Transverse colon (tissue), 4 donors: ENCODE measurements around the gene TTLL6. TPM values are rescaled to one million over a fixed set of nuclear protein-coding genes. Genes with fewer than 3 reads are reported as not detected.

Source experiments
- DNase-seq: peaks from one replicate; pipeline ENCODE4 v3.0.0-alpha.2; 2019
- H3K27ac ChIP-seq, 4 donors: fragments of 200-600 bp; sonication (generic); 2 replicates each; pipeline ENCODE4 v1.5.1; 2016 to 2018; ENCODE audit warnings: inconsistent platforms in 4 of 4
- H3K27me3 ChIP-seq: fragments of 200-600 bp; sonication (generic); 2 replicates; pipeline ENCODE4 v1.5.1; 2017; ENCODE audit warnings: inconsistent platforms
- H3K36me3 ChIP-seq, 4 donors: fragments of 200-600 bp; sonication (generic); 2 replicates each; pipeline ENCODE4 v1.5.1; 2017 to 2019; ENCODE audit warnings: inconsistent platforms in 4 of 4
- H3K4me1 ChIP-seq, 4 donors: fragments of 200-600 bp; sonication (generic); 2 replicates each; pipeline ENCODE4 v1.5.1; 2017 to 2020; ENCODE audit warnings: inconsistent platforms in 4 of 4
- H3K4me3 ChIP-seq, 4 donors: fragments of 200-600 bp; sonication (generic); 1 replicate in 1 of 4; 2 replicates in 3 of 4; pipeline versions ENCODE4 v1.5.1 to v1.6.1; 2017 to 2019; ENCODE audit warnings: inconsistent platforms in 4 of 4
- H3K9me3 ChIP-seq, 2 donors: fragments of 200-600 bp; sonication (generic); 2 replicates each; pipeline ENCODE4 v1.5.1; 2017 to 2019; ENCODE audit warnings: inconsistent platforms in 2 of 2
- EP300 ChIP-seq: sonication (generic); formaldehyde crosslinking; IDR thresholded peaks from one replicate; pipeline ENCODE4 v1.6.1; 2017; ENCODE audit warnings: antibody characterized with exemption, low read depth
- POLR2A ChIP-seq: fragments of 450-650 bp; IDR thresholded peaks from one replicate; pipeline ENCODE4 v1.6.1; 2016; ENCODE audit warnings: antibody characterized with exemption, mild to moderate bottlenecking, moderate library complexity
- POLR2AphosphoS5 ChIP-seq, 3 donors: sonication (generic); formaldehyde crosslinking; IDR thresholded peaks; one replicate each; pipeline ENCODE4 v1.6.1; 2016; ENCODE audit warnings: antibody characterized with exemption in 3 of 3
- WGBS, 2 donors: methylation state at CpG; one replicate each; pipeline ENCODE4 v1.1.5; 2018; ENCODE audit warnings: low coverage in 1 of 2; 5-methylcytosine and 5-hydroxymethylcytosine counted together
- in situ Hi-C, 4 donors: fragments of 200-750 bp; cut with MboI; loops; one replicate each; pipeline versions ENCODE4 v1.15.0 to v1.15.1; 2017; ENCODE audit warnings: low sequenced_read_pairs in 3 of 4, low pct_ligation_motif_present in 1 of 4, low pct_unique_long_range_greater_than_20kb in 1 of 4
- intact Hi-C: fragments of 100-400 bp; cut with DNase I; formaldehyde crosslinking; loops from one replicate; pipeline ENCODE4 v1.15.1; 2023; ENCODE audit warnings: low total_unique reads
- total RNA-seq, 4 donors: library from RNA; depleted of rRNA; stranded (reverse); fragments of >200 nt; gene quantifications; one replicate each; pipeline ENCODE4 v1.1.0, GENCODE V29; 2016
- TF ChIP-seq, protein P1 (sequence below), 5 experiments: fragments of 200-600 bp in 3 of 5; fragments of 450-650 bp in 2 of 5; sonication (generic) in 3 of 5; IDR thresholded peaks; 1 replicate in 2 of 5; 2 replicates in 3 of 5; pipeline ENCODE4 v1.5.1; 2016 to 2017; ENCODE audit warnings: antibody characterized with exemption in 5 of 5, inconsistent platforms in 3 of 5, mild to moderate bottlenecking in 2 of 5, moderate library complexity in 1 of 5

Gene TTLL6
- total RNA-seq, 4 donors from 2014 or later = 4.9 to 24.9 (median 7.3) TPM

DNA sequence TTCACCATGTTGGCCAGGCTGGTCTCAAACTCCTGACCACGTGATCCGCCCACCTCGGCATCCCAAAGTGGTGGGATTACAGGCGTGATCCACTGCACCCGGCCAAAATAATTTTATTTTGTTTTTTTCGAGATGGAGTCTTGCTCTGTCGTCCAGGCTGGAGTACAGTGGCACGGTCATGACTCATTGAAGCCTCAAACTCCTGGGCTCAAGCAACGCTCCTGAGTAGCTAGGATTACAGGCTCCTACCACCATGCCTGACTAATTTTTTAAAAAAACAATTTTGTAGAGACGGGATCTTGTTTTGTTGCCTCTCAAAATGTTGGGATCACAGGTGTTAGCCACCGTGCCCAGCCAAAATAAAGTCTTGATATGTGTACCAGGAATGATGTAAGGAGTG lies 2.4 kb upstream of the TTLL6 start:
- no peak for DNase-seq
- Histone ChIP-seq H3K4me1 (peaks cover 5 to 18% (median 12%) of the 10 kb centered on the region in 4 donors), H3K36me3 (no peaks in the 10 kb centered on the region), H3K9me3 (no peaks in the 10 kb centered on the region), H3K27ac (no peak overlapping the region), H3K4me3 (no peak overlapping the region), H3K27me3 (peaks cover 6% of the 10 kb centered on the region)
- intact Hi-C loops = no loop called here
- in situ Hi-C loops = no loop called here
- 80 to 88% methylated on average over 5 to 11 of the region's 11 CpGs for WGBS, 2 donors
- TF ChIP-seq POLR2AphosphoS5 (IDR thresholded peaks at IDR 0.05) (no peak), EP300 (no peak), POLR2A (no peak)
- TF ChIP-seq, protein P1, sequence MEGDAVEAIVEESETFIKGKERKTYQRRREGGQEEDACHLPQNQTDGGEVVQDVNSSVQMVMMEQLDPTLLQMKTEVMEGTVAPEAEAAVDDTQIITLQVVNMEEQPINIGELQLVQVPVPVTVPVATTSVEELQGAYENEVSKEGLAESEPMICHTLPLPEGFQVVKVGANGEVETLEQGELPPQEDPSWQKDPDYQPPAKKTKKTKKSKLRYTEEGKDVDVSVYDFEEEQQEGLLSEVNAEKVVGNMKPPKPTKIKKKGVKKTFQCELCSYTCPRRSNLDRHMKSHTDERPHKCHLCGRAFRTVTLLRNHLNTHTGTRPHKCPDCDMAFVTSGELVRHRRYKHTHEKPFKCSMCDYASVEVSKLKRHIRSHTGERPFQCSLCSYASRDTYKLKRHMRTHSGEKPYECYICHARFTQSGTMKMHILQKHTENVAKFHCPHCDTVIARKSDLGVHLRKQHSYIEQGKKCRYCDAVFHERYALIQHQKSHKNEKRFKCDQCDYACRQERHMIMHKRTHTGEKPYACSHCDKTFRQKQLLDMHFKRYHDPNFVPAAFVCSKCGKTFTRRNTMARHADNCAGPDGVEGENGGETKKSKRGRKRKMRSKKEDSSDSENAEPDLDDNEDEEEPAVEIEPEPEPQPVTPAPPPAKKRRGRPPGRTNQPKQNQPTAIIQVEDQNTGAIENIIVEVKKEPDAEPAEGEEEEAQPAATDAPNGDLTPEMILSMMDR (IDR thresholded peaks at IDR 0.05) = no peak

DNA sequence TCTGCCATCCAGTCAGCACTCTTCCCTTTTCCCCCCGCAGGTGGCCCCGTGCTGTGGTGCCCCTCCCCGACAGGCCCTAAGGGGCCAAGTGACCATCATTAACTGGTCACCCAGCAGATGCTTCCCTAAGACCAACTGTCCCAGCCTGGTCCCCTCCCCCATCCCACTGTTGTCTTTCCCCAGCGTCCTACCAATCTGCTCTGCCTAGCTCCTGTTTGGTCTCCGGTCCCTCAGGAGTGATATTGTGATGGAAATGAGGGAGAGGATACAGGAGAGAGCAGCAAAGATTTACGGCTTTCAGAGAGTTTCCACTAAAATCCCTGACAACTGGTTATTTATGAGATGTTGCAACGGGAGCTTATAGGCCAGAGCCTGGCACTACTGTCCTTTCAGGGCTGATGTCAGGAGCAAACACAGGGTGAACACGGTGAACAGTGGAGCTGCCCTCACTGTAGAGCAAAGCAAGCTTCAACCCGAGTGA lies 1.4 kb upstream of the TTLL6 start:
- no peak overlapping the region for H3K4me3 ChIP-seq
- H3K27ac ChIP-seq = no peak overlapping the region
- in situ Hi-C loops (no loop called here), intact Hi-C loops (no loop called here)
- TF ChIP-seq EP300 (no peak), POLR2A (no peak), POLR2AphosphoS5 (IDR thresholded peaks at IDR 0.05) (no peak)
- TF ChIP-seq, protein P1 (IDR thresholded peaks at IDR 0.05) = no peak
- no peak for DNase-seq
- H3K27me3 ChIP-seq = peaks cover 6% of the 10 kb centered on the region
- no peaks in the 10 kb centered on the region for H3K9me3 ChIP-seq
- 61 to 71% methylated on average over 5 to 9 of the region's 9 CpGs for WGBS, 2 donors
- no peaks in the 10 kb centered on the region for H3K36me3 ChIP-seq
- peaks cover 5 to 23% (median 13%) of the 10 kb centered on the region in 4 donors for H3K4me1 ChIP-seq

DNA sequence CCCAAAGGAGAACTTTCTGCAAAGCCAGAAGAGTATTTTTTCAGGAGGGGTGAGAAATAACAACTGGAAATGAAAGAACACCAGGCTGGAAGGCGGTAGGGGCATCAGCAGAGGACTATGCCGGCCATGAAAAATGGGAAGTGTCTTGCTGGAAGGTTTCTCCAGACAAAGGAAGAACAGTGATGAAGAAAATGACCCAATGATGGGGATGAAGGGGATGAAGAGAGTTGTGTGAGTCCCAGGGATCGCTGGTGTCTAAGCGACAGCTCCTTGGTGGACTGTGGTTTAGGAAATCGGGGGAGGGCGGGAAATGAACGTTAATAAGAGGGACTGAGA lies 623 bp downstream of the TTLL6 start:
- H3K4me3 ChIP-seq = peak overlapping the region; percentile 9 to 51 (median 28)
- WGBS, 2 donors = 11 to 18% methylated on average over 7 of the region's 7 CpGs
- H3K9me3 ChIP-seq = no peaks in the 10 kb centered on the region
- H3K27me3 ChIP-seq = peaks cover 6% of the 10 kb centered on the region
- in situ Hi-C loops = no loop called here
- H3K4me1 ChIP-seq = peaks cover 5 to 40% (median 25%) of the 10 kb centered on the region in 4 donors
- DNase-seq = no peak
- intact Hi-C loops = no loop called here
- H3K27ac ChIP-seq = peak overlapping the region; percentile 44 to 73 (median 65)
- no peaks in the 10 kb centered on the region for H3K36me3 ChIP-seq
- TF ChIP-seq EP300 = no peak
- no peak for TF ChIP-seq POLR2A
- TF ChIP-seq POLR2AphosphoS5 (IDR thresholded peaks at IDR 0.05) = no peak
- TF ChIP-seq, protein P1 (IDR thresholded peaks at IDR 0.05) = no peak

DNA sequence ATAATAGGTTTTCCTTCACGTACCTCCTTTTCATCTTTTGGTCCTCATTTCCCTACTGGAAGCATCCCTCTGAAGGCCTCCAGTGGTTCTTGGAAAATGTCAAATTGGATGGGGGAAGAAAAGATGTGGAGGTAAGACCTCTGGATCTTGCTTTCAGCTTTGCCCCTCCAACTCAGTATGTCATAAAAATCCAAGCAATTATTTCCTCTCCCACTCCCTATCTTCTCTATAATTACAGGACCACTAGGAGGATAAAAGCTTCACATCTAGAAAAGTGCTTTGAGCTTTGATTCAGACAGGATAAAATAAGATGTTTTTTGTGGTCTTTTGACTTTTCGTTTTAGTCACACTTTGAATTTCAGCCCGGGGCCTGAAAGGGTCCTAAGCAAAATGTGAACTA lies 1.7 kb downstream of the TTLL6 start:
- H3K27me3 ChIP-seq = peaks cover 6% of the 10 kb centered on the region
- TF ChIP-seq, protein P1 (IDR thresholded peaks at IDR 0.05) = no peak
- TF ChIP-seq EP300 (no peak), POLR2A (no peak), POLR2AphosphoS5 (IDR thresholded peaks at IDR 0.05) (no peak)
- intact Hi-C loops (loop anchor here (2.0 kb wide), 1 partner anchor 63 kb away; no protein-coding TSS in a partner anchor), in situ Hi-C loops (no loop called here)
- no peak for DNase-seq
- no peak overlapping the region for H3K27ac ChIP-seq
- no peaks in the 10 kb centered on the region for H3K9me3 ChIP-seq
- WGBS, 2 donors = 71 to 77% methylated on average over 3 of the region's 3 CpGs
- H3K4me3 ChIP-seq = no peak overlapping the region
- H3K36me3 ChIP-seq = no peaks in the 10 kb centered on the region
- H3K4me1 ChIP-seq = peaks cover 5 to 46% (median 27%) of the 10 kb centered on the region in 4 donors
